AML-193 (cell line): ENCODE measurements around the gene TRIM63.

ENCODE experiments used
- DNase-seq, 2 experiments: peaks; one replicate each; lab custom pipeline; 2025; lab: John Stamatoyannopoulos, UW

The TRIM63 gene

DNA sequence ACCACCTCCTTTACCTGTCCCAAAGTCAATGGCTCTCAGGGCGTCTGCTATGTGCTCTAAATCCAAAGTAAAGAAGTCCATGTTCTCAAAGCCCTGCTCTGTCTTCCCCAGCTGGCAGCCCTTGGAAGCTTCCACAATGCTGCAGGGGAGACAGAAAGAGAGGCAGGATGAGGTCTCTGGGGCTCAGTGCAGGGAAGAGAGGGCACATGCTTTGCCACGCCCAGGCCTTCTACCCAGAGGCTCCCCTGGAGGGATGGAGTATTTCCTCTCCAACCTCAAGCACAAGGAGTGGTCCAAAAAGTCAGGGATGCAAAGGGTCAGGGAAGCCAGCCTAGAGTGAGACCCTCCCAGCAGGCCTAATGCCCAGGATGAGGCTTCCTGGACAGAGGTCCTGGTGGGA, 10.2 kb downstream of the TRIM63 start:
- DNase-seq: no peak

DNA sequence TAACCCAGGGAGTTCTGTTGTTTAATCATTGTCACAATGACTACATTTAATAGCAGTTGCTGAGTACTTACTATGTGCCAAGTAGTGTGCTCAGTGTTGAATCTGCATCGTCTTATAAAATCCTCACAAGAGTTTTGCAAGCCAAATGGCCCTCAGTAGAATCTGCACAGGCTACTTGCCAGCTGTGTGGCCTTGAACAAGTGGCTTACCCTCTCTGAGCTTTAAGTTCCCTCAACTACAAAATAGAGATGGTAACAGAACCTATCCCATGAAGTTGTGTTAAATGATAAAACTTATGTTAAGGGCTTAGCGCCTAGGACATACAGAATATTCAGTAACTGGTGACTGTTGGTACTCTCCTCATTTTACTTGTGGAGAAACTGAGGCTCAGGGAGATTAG, 12.4 kb downstream of the TRIM63 start:
- DNase-seq: no peak

DNA sequence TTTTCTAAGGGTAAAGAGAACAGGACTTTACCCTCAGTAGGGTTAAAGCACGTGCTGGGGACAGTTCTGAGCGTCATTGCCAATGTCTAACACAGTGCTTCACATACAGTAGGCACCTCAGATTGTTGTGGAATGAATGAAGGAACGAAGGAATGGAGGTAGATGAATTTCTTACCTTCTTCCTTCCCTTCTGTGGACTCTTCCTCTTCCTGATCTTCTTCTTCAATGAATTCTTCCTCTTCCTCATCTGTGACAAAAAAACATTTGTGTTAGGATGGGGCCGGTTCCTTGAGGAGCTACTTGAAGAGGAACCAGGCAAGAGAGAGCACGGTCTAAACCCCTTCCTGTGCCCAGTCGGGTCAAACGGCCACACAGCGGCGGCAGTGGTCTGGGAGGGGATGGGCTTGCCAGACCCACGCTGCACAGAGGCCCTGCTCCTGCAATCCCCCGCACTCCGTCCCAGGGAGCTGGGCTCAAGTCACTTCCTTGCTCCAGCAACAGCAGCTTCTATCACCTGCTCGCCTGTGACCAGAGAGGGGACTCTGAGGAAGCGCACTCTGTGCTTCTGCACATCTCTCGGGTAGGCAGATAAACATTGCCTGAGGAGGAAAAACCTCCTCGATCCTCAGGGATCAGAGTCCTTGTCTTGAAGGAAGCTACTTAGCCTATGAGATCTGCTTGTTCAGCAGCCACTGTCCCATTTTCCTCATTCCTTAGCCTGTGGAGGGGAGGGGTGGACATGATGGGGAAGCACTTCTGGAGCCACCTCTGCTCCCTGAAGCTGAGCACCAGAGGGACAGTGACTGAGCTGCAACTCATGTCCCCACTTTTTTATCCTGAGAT, 13.5 kb downstream of the TRIM63 start:
- no peak for DNase-seq

DNA sequence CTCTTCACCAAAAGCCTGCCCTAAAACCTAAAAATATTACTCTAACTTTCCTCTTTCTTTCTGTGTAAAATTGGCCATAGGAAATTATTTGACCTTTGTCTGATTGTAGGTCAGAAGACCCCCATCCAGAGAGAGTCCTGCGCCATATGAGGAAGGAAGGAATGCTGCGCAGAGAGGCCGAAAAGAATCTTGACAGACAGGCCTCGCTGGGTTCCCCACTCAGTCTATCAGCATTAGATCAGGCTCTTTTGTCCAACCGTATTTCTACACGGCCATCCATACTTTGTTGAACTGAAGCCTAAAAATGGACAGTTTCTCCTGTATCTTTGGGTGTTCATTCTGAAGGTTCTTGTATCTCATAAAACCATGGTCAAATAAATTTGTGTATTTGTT, 17.2 kb downstream of the TRIM63 start:
- no peak for DNase-seq

DNA sequence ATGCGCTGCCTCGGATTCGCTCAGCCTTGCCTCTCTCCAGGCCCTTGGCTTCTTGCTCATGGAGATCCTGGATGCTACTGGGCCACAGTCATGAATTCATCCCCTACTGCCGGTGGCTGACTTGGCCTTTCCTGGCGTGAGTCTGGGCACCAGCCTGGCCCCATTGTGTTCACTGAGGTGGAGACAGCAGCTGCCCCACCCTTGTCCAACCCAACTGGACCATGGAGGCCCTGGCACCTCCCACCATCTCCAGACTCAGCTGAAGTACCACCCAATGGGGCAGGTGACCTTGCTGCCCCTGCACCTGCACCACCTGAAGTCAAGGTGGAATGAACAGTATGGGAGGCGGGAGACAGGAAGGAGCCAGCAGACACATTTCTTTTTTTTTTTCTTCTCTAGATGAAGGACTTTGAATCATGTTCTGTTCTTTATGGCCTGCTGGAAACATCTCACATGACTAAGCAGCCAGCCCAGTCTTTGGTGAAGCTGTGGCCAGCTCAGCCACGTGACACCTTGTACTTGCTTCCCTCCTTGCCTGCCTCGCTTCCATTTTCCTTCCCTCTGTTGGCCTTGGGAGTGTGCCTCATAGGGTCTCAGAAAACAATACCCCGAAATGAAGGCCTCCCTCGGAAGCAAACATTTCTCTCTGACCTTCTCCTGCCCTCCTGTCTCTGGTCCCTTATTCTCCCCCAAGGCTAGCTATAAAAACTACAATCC, 17.7 kb downstream of the TRIM63 start:
- no peak for DNase-seq

DNA sequence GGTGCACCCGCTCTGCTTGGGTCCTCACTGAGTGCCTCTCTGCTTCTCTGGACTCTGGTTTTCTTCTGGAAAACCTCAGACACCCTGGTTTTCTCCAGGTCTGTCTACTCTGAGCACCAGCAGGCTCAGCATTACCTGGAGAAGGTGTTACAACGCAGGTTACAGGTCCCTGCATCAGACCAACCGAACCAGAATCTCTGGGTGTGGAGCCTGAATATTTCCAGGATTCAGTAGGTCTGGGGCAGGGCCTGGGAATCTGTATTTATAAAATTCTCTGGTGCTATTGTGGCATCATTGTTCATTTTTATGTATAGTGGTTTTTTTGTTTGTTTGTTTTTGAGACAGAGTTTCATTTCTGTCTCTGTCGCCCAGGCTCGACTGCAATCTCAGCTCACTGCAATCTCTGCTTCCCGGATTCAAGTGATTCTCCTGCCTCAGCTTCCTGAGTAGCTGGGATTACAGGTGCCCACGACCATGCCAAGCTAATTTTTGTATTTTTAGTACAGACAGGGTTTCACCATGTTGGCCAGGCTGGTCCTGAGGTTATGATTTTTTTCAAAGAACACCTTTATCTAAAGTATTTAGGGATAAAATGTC, 20.1 kb downstream of the TRIM63 start:
- DNase-seq: no peak

DNA sequence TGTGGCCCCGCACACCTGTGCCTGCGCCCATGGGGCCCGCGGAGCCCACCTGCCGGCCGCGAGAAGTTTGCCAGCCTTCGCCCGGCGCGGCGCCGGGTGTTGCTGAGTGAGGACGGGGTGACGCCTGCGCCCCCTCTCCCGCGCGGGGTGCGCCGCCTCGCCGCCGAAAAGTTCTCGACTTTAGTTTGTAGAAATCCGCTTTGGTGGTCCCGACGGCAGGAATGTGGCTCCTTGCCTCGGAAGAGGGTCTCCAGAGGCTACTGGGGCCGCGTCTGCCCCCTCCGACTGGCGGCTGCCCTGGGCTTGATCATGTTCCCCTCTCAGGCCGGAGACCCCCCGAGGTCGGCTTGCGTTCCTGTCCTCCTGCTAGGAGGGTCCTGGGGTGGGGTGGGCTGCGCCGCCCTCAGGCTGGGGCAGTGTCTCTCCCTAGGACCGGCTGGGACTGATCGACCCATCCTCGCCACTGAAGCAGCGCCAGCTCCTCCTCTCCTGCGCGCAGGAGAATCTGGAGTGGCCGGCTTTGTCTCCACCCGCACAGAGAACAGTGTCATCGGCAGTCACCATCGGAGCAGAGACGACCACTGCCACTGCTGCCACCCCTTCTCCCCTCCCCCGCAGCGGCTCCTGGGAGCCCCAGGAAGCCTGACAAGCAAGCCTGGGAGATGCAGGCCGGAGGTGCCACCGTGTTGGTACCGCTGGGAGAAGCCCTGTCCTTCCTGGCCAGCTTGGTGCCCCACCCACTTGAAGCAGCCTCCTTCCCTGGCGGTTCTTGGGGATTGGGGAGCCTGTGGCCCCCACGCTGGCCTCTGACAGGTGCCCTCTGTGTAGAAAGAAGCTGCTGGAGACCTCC, 21.0 kb downstream of the TRIM63 start:
- DNase-seq: no peak

DNA sequence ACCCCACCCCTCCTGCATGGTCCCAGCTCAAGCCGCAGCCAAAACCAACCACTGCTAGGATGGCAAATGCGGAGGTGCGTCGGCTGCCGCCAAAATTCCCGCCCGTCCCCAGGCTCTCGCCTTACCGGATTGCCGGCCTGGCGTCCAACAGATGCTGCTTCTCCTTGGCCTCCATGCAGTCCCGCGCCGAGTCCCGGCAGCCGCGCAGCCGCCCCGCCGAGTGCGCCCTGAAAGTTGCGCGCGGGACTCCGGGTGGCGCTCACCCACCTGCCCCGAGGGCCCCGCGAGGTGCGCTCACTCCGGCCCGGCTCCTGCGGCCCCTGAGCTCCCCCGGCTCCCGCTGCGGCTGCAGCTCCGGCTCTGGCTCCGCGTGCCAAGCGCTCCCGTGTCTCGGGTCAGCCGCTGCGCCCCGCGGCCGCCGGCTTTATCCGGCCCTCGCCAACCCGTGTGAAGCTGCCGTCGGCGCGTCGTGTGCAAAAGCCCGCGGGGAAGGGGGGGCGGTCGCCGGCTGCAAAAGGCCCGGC, 21.6 kb downstream of the TRIM63 start, which contains the start of gene SLC30A2:
Gene SLC30A2, minus strand, starts transcription at position 397 of the 524 bp plus-strand sequence. Its CDS starts 222 bp downstream, at position 175.
- DNase-seq: no peak

DNA sequence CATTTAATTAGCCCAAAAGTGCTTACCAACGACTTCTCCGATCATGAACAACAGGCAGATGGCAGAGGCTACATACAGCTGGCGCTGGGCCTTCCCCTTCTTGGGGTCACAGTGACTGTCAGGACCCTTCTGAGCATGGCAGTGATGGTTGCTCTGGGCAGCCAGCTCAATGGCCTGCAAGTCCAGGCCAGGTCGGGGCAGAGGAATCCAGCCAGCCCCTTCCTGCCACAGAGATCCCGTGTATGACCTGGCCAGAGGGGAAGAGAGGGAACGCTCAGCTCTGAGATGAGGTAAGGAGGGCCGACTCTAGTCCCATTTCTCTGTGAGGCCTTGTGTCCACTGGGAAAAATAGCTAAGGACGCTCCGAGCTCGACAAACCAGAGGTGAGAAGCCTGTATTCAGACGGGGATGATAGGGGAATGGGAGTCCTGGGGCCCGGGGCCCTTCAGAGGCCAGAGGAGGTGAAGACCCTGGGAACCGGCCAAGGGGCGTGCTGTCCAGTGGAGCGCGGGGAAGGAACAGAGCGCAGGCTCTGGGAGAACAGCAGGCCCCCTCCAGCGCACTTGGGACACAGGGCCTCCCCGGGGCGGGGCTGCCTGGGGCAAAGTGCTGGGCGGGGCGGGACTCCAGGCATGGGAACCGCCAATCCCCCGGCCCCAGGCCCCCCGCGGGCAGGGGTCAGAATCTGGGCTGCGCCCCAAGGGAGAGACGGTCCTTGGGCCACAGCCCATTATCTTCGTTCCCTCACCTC, 22.3 kb downstream of the TRIM63 start:
- DNase-seq: no peak

DNA sequence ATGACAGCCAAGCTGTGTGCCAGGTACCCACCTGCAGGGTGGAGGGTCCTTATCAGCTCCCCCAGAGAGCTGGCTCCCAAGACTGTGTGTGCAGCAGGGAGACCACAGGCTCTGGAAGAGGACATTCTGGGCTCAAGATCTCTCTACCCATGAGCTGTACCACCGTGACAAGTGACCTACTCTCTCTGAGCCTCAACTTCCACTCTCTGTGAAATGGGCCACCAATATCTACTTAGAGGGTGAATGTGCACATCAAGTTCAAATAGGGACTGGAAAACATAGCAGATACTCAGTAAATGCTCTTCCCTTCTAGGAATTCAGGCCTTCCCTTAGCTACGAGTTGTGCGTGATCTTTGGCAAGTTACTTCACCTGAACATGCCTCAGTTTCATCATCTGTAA, 23.0 kb downstream of the TRIM63 start:
- DNase-seq: no peak

DNA sequence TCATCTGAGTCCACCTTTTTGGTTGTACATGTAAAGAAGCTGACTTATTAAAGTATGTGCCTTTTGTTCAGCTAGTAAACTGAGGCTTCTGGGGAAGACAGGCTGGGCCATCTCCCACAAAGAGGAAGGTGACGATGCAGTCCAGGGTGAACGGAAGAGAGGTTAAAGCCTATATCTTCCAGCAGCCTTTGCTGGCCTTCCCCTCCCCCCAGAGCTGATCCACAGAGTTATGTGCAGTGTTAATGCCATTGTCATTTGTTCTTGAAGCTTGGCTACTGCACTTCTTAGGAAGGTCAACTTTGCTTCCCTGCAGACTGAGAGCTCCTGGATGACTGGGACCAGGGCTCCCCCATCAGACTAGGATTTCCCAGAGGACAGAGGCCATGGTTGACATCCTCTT, 23.7 kb downstream of the TRIM63 start:
- DNase-seq: no peak

DNA sequence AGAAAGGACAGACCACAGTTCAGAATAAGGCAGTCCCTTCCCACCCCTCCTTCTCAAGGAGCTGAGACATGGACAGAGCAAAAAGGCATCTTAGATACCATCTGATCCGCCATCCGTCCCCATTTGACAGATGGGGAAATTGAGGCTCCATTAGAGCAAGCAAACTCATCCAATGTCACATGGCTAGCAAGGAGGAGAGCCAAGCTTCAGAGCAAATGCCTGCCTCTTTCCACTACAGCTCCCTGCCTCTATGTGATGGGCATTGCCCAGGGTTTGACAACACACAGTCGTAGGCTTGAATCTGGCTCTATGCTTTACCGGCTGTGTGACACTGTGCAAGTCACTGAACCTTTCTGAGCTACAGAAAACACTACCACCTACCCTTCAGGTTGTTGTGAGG, 25.5 kb downstream of the TRIM63 start:
- DNase-seq: no peak

DNA sequence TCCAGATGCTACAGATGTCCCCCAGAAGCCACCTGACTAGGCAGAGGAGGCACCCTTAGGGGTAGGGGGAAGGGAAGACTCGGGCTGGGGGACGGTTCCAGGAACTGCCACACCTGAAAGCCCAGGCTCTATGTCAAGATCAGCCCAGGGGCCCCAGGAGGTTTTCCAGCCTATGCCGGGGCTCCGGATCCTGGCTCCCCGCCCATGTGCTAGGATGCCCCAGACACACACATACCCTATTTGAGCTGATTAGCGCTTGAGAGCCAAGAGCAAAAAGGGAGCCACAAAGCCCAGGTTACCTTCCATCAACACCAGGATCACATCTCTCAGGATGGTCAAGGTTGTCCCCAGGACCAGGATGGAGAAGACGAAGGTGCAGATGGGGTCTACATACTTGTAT, 26.0 kb downstream of the TRIM63 start:
- DNase-seq: no peak

DNA sequence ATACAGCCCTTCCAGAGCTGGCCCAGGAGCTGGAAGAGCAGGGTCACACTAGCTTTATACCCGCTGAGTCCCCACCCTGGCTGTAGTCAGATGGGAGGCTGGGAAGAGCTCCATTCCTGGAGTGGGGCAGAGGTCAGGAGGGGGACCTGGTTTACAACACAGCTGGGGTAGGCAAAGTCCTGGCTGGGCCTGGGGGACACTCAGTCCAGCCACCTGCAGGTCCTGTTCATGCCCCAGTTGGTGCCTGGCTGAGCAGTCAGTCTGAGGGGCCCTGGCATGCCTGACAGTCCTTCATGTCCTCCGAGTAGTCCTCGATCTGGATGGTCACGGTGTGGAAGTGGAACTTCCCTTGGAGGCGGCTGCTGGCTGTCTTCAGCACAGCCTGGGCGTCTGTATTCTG, 28.5 kb downstream of the TRIM63 start:
- DNase-seq: no peak

DNA sequence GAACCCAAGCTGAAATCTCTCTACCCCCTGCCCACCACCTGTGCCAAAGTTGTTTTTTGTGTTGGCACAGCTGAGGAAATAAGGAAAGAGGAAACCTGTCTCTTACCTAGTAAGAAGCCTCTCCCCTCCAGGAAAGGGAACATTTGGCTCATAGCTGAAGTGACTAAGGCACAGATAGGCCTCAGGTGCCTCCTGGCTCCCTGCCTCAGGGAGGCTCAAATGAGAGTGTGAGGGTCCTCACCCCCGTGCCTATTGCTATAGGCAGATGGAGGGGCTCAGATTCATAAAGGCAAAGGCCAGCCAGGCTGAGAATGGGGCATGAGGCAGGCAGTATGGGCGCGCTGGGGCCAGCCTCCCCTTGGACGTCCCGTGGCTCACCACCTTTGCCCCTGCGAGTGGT, 29.0 kb downstream of the TRIM63 start:
- no peak for DNase-seq

DNA sequence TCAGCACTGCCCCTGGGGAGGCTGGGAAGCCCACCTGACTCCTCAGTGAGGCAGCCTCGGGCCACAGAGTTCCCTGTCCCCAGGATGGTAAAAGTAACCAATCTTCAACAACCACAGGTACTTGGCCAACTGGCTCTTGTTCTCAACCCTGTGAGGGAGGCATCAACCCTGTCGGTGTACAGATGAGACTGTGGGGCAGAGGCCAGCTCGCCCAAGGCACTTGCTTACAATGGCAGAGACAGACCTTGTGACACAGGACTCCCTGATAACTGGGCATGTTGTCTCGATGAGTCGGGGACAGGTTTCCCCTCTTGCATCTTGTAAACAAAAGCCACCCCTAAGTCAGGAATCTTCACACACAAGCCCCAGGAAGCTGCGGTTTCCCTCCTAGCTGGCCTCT, 29.5 kb downstream of the TRIM63 start:
- DNase-seq: no peak

DNA sequence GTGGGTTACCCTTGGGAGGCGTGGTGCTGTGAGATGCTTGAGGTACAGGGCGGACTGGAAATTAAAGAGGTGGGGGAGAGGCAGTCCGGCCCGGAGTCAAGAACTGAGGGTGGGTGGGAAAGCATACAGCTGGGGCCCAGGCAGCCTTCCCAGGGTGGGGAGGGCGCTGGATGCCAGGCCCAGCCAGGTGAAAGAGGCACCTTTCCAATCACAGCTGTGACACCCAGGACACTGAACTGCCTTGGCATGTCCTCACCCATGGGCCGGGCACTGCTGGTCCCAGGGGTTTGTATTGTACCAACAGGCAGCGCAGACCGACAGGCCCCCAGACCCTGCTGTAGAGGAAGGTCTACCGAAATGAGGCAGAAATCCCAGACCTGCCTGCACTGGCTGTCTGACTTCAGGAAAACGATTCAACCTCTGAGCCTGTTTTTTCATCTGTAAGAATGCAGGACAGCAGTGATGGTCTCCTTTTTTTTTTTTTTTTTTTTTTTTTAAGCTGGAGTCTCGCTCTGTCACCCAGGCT, 30.6 kb downstream of the TRIM63 start:
- DNase-seq: no peak

DNA sequence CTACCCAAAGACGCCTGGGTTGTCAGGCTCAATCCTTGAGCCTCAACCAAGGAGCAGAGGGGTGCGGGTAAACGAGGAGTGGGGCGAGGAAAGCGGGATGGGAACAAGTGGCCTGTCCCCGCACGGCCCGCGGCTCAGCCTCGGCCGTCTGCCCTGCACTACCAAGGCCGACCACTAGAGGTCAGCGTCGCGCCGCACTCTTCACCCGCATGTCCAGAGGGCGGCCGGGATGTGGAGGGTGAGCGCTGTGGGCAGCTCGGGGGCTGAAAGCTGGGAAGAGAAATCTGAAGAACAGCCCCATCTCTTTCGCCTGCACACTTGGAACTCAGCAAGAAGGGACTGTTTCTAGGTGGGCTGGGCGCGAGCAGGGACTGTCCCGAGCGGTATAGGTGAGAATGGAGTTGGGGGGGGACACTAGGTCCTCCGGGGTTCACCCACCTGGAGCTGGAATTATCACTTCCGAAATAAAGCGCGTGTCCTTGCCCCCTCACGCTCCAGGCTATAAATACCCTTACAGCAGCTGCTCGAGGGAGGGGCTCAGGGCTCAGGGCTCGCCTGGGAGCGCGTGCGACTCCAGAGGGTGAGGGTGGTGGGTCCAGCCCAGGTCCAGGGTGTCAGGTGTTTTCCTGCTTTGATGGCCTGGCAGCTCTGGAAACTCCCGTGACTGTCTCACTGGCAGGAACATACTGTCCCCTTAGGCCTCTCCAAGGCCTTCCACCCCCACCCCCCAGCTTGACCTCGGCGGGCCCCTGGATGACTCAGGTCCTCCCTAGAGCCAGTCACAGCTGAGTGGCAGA, 31.3 kb downstream of the TRIM63 start:
- DNase-seq: peak; percentile 32 to 58

DNA sequence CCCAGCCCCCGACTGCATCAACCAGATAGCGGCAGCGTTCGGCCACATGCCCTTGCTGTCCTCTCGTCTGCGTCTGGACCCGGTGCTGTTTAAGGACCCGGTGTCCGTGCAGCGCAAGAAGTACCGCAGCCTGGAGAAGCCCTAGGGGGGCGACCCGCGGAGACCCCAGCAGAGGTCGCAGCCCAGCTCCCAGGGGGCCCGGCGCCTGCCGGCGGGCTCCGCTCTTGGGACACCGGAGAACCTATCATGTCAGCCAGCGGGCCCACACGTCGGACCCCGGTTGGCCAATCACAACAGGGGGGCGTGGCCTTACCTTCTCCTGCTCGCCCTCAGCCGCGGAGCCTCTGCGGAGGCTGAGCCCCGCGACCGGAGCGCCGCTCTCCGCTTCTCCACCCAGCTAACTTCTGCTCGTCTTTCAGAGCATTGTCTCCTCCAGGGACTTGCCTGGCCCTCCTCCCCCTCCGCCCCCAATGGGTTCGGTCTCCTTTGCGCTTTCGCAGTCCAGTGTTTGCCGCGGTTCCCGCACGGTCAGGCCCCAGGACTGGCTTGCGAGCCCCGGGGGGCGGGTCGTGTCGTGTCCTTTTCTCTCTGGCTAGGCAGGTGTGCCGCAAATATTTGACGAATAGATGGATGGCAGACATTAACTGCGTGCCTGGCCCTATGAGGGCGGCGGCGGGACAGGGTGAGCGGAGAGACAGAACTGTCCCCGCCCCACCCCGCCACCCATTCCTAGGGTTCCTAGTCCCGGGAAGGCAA, 32.0 kb downstream of the TRIM63 start:
- peak; percentile 80 to 89 for DNase-seq
